ENCODE results near the gene CLINT1. TPM values are rescaled to one million over a fixed set of nuclear protein-coding genes. Genes with fewer than 3 reads are reported as not detected.

Gene CLINT1
- total and polyA plus RNA-seq, 4 experiments from 2014 or later: 70.5 to 88.2 (median 77.4) TPM

- Mint-ChIP-seq H3K9me3 (no peaks in the 10 kb centered on the region), H3K4me3 (no peak overlapping the region), H3K4me1 (peaks cover 0 to 5% (median 2%) of the 10 kb centered on the region in 4 donors), H3K27me3 (no peaks in the 10 kb centered on the region), H3K36me3 (peaks cover 0 to 2% of the 10 kb centered on the region in 2 donors), H3K27ac (no peak overlapping the region)
- H3K4me3 ChIP-seq (ENCODE audit: low read length in 2 of 2): no peak overlapping the region
- H3K9me3 ChIP-seq (ENCODE audit: control insufficient read depth in 1 of 2, low read length in 2 of 2): no peaks in the 10 kb centered on the region
- no peaks in the 10 kb centered on the region for H3K4me1 ChIP-seq (ENCODE audit: insufficient read depth, low read length)
- CTCF ChIA-PET (ENCODE audit: partially characterized antibody): no interaction called here
- no peaks in the 10 kb centered on the region for H3K27me3 ChIP-seq (ENCODE audit: insufficient read depth, low read length)
- no peak for DNase-seq
- no peak overlapping the region for H3K27ac ChIP-seq (ENCODE audit: low read depth, low read length)
- H3K36me3 ChIP-seq (ENCODE audit: insufficient read depth, low read length): no peaks in the 10 kb centered on the region
- POLR2A ChIA-PET (ENCODE audit: partially characterized antibody): no interaction called here
- intact Hi-C loops (cut with micrococcal nuclease): no loop called here
Observed at GRCh38 chr5:157779221-157779620, 79.7 kb downstream of the CLINT1 start.

- Histone ChIP-seq H3K36me3 (ENCODE audit: insufficient read depth, low read length) (no peaks in the 10 kb centered on the region), H3K9me3 (ENCODE audit: control insufficient read depth in 1 of 2, low read length in 2 of 2) (no peaks in the 10 kb centered on the region), H3K27me3 (ENCODE audit: insufficient read depth, low read length) (no peaks in the 10 kb centered on the region), H3K4me3 (ENCODE audit: low read length in 2 of 2) (no peak overlapping the region), H3K27ac (ENCODE audit: low read depth, low read length) (no peak overlapping the region), H3K4me1 (ENCODE audit: insufficient read depth, low read length) (no peaks in the 10 kb centered on the region)
- CTCF ChIA-PET (ENCODE audit: partially characterized antibody): interaction anchor here (1.3 to 1.8 kb wide), 2 partner anchors 16 to 35 kb away, joined by 3 to 6 read pairs; partner anchors contain the start of gene LSM11
- Mint-ChIP-seq H3K36me3 (no peaks in the 10 kb centered on the region), H3K27me3 (peaks cover 0 to 2% of the 10 kb centered on the region in 2 donors), H3K4me3 (no peak overlapping the region), H3K4me1 (peaks cover 0 to 5% (median 3%) of the 10 kb centered on the region in 4 donors), H3K27ac (no peak overlapping the region), H3K9me3 (no peaks in the 10 kb centered on the region)
- DNase-seq: no peak
- POLR2A ChIA-PET (ENCODE audit: partially characterized antibody): no interaction called here
- intact Hi-C loops (cut with micrococcal nuclease): no loop called here
Observed at GRCh38 chr5:157778121-157778805, 80.7 kb downstream of the CLINT1 start.

- Mint-ChIP-seq H3K9me3 (peaks cover 0 to 3% (median 0%) of the 10 kb centered on the region in 8 donors), H3K27me3 (peaks cover 1 to 7% of the 10 kb centered on the region in 2 donors), H3K36me3 (no peaks in the 10 kb centered on the region), H3K4me1 (peaks cover 5% of the 10 kb centered on the region in 4 donors), H3K4me3 (peak overlapping the region; percentile 41 to 87 (median 78)), H3K27ac (peak overlapping the region in 3 of 7 donors; percentile 27 to 38 (median 36))
- intact Hi-C loops (cut with micrococcal nuclease): no loop called here
- H3K27ac ChIP-seq (ENCODE audit: low read depth, low read length): no peak overlapping the region
- no peak overlapping the region for H3K4me3 ChIP-seq (ENCODE audit: low read length in 2 of 2)
- peaks cover 5% of the 10 kb centered on the region for H3K4me1 ChIP-seq (ENCODE audit: insufficient read depth, low read length)
- no peaks in the 10 kb centered on the region for H3K27me3 ChIP-seq (ENCODE audit: insufficient read depth, low read length)
- no peaks in the 10 kb centered on the region for H3K9me3 ChIP-seq (ENCODE audit: control insufficient read depth in 1 of 2, low read length in 2 of 2)
- no peak for DNase-seq
- ChIA-PET CTCF (ENCODE audit: partially characterized antibody) (interaction anchor here (2.7 kb wide), 1 partner anchor 11 kb away, joined by 8 read pairs; no protein-coding TSS in a partner anchor), POLR2A (ENCODE audit: partially characterized antibody) (no interaction called here)
- no peaks in the 10 kb centered on the region for H3K36me3 ChIP-seq (ENCODE audit: insufficient read depth, low read length)
Observed at GRCh38 chr5:157772127-157772526, 86.8 kb downstream of the CLINT1 start.

- no peaks in the 10 kb centered on the region for H3K27me3 ChIP-seq (ENCODE audit: insufficient read depth, low read length)
- no peaks in the 10 kb centered on the region for H3K36me3 ChIP-seq (ENCODE audit: insufficient read depth, low read length)
- CTCF ChIA-PET (ENCODE audit: partially characterized antibody): interaction anchor here (2.7 kb wide), 1 partner anchor 9 kb away, joined by 8 read pairs; no protein-coding TSS in a partner anchor
- no peak overlapping the region for H3K4me3 ChIP-seq (ENCODE audit: low read length in 2 of 2)
- Mint-ChIP-seq H3K9me3 (peaks cover 0 to 3% (median 0%) of the 10 kb centered on the region in 8 donors), H3K27me3 (peaks cover 1 to 7% of the 10 kb centered on the region in 2 donors), H3K36me3 (no peaks in the 10 kb centered on the region), H3K4me1 (peaks cover 5% of the 10 kb centered on the region in 4 donors), H3K4me3 (no peak overlapping the region), H3K27ac (no peak overlapping the region)
- intact Hi-C loops (cut with micrococcal nuclease): no loop called here
- POLR2A ChIA-PET (ENCODE audit: partially characterized antibody): no interaction called here
- H3K9me3 ChIP-seq (ENCODE audit: control insufficient read depth in 1 of 2, low read length in 2 of 2): no peaks in the 10 kb centered on the region
- no peak for DNase-seq
- H3K27ac ChIP-seq (ENCODE audit: low read depth, low read length): no peak overlapping the region
- peaks cover 5% of the 10 kb centered on the region for H3K4me1 ChIP-seq (ENCODE audit: insufficient read depth, low read length)
Observed at GRCh38 chr5:157770665-157771064, 88.3 kb downstream of the CLINT1 start.

- intact Hi-C loops (cut with micrococcal nuclease): no loop called here
- H3K27me3 ChIP-seq (ENCODE audit: insufficient read depth, low read length): no peaks in the 10 kb centered on the region
- H3K4me3 ChIP-seq (ENCODE audit: low read length in 2 of 2): no peak overlapping the region
- peaks cover 5% of the 10 kb centered on the region for H3K4me1 ChIP-seq (ENCODE audit: insufficient read depth, low read length)
- H3K36me3 Mint-ChIP-seq: no peaks in the 10 kb centered on the region
- CTCF ChIA-PET (ENCODE audit: partially characterized antibody): interaction anchor here (1.3 kb wide), 1 partner anchor 14 kb away, joined by 4 read pairs; no protein-coding TSS in a partner anchor
- H3K4me3 Mint-ChIP-seq: no peak overlapping the region
- DNase-seq: no peak
- H3K27me3 Mint-ChIP-seq: peaks cover 1 to 5% of the 10 kb centered on the region in 2 donors
- H3K9me3 ChIP-seq (ENCODE audit: control insufficient read depth in 1 of 2, low read length in 2 of 2): no peaks in the 10 kb centered on the region
- H3K27ac ChIP-seq (ENCODE audit: low read depth, low read length): no peak overlapping the region
- POLR2A ChIA-PET (ENCODE audit: partially characterized antibody): no interaction called here
- H3K4me1 Mint-ChIP-seq: peaks cover 4 to 5% (median 5%) of the 10 kb centered on the region in 4 donors
- H3K27ac Mint-ChIP-seq: no peak overlapping the region
- peaks cover 0 to 3% (median 0%) of the 10 kb centered on the region in 8 donors for H3K9me3 Mint-ChIP-seq
- no peaks in the 10 kb centered on the region for H3K36me3 ChIP-seq (ENCODE audit: insufficient read depth, low read length)
Observed at GRCh38 chr5:157767689-157768088, 91.3 kb downstream of the CLINT1 start.

GRCh38 chr5:157766902-157767301, 92.0 kb downstream of the CLINT1 start:
- H3K27me3 ChIP-seq (ENCODE audit: insufficient read depth, low read length): no peaks in the 10 kb centered on the region
- POLR2A ChIA-PET (ENCODE audit: partially characterized antibody): no interaction called here
- intact Hi-C loops (cut with micrococcal nuclease): no loop called here
- peaks cover 5% of the 10 kb centered on the region for H3K4me1 ChIP-seq (ENCODE audit: insufficient read depth, low read length)
- H3K27ac ChIP-seq (ENCODE audit: low read depth, low read length): no peak overlapping the region
- Mint-ChIP-seq H3K27me3 (peaks cover 1 to 3% of the 10 kb centered on the region in 2 donors), H3K4me1 (peaks cover under 1 to 3% (median under 1%) of the 10 kb centered on the region in 4 donors), H3K36me3 (no peaks in the 10 kb centered on the region), H3K9me3 (peaks cover 0 to 3% (median 0%) of the 10 kb centered on the region in 8 donors), H3K4me3 (no peak overlapping the region), H3K27ac (no peak overlapping the region)
- CTCF ChIA-PET (ENCODE audit: partially characterized antibody): interaction anchor here (1.3 to 1.4 kb wide), 2 partner anchors 13 to 17 kb away, joined by 4 read pairs; no protein-coding TSS in a partner anchor
- H3K4me3 ChIP-seq (ENCODE audit: low read length in 2 of 2): no peak overlapping the region
- no peak for DNase-seq
- H3K9me3 ChIP-seq (ENCODE audit: control insufficient read depth in 1 of 2, low read length in 2 of 2): no peaks in the 10 kb centered on the region
- no peaks in the 10 kb centered on the region for H3K36me3 ChIP-seq (ENCODE audit: insufficient read depth, low read length)

GRCh38 chr5:157766442-157766841, 92.5 kb downstream of the CLINT1 start:
- Mint-ChIP-seq H3K36me3 (peaks cover 0 to 1% of the 10 kb centered on the region in 2 donors), H3K9me3 (peaks cover 0 to 3% (median 0%) of the 10 kb centered on the region in 8 donors), H3K4me1 (peaks cover 0 to 4% (median 0%) of the 10 kb centered on the region in 4 donors), H3K27me3 (peaks cover 1 to 3% of the 10 kb centered on the region in 2 donors), H3K4me3 (no peak overlapping the region), H3K27ac (no peak overlapping the region)
- peaks cover 5% of the 10 kb centered on the region for H3K4me1 ChIP-seq (ENCODE audit: insufficient read depth, low read length)
- H3K4me3 ChIP-seq (ENCODE audit: low read length in 2 of 2): no peak overlapping the region
- DNase-seq: no peak
- no peak overlapping the region for H3K27ac ChIP-seq (ENCODE audit: low read depth, low read length)
- H3K36me3 ChIP-seq (ENCODE audit: insufficient read depth, low read length): no peaks in the 10 kb centered on the region
- CTCF ChIA-PET (ENCODE audit: partially characterized antibody): interaction anchor here (1.4 kb wide), 1 partner anchor 17 kb away, joined by 4 read pairs; no protein-coding TSS in a partner anchor
- H3K9me3 ChIP-seq (ENCODE audit: control insufficient read depth in 1 of 2, low read length in 2 of 2): no peaks in the 10 kb centered on the region
- POLR2A ChIA-PET (ENCODE audit: partially characterized antibody): no interaction called here
- intact Hi-C loops (cut with micrococcal nuclease): no loop called here
- H3K27me3 ChIP-seq (ENCODE audit: insufficient read depth, low read length): no peaks in the 10 kb centered on the region

Measured in CD4-positive, alpha-beta memory T cell (primary cell).